Vagina (tissue), 2 donors: ENCODE data around the gene PCDHB12.
"Not testable (repeated sequence)": the region's sequence is repeated elsewhere in the genome, so short reads cannot be mapped to it uniquely, and the experiment has no call there.

Experiments used
- POLR2A ChIP-seq, 2 donors: fragments of 450-650 bp; IDR thresholded peaks; one replicate each; pipeline ENCODE4 v1.6.1; 2017; ENCODE audit warnings: antibody characterized with exemption in 2 of 2, mild to moderate bottlenecking in 2 of 2, moderate library complexity in 2 of 2
- POLR2AphosphoS5 ChIP-seq, 2 donors: sonication (generic); formaldehyde crosslinking; IDR thresholded peaks; one replicate each; pipeline ENCODE4 v1.9.0; 2017; ENCODE audit warnings: antibody characterized with exemption in 2 of 2, mild to moderate bottlenecking in 2 of 2, low read depth in 1 of 2; ENCODE audit not compliant: insufficient read depth in 1 of 2
- TF ChIP-seq, protein P1 (sequence below), 3 experiments: fragments of 450-650 bp in 2 of 3; fragments of 200-600 bp in 1 of 3; sonication (generic) in 1 of 3; IDR thresholded peaks; one replicate each; pipeline ENCODE4 v1.5.1; 2017 to 2019; ENCODE audit warnings: antibody characterized with exemption in 3 of 3, mild to moderate bottlenecking in 2 of 3, moderate library complexity in 2 of 3

DNA sequence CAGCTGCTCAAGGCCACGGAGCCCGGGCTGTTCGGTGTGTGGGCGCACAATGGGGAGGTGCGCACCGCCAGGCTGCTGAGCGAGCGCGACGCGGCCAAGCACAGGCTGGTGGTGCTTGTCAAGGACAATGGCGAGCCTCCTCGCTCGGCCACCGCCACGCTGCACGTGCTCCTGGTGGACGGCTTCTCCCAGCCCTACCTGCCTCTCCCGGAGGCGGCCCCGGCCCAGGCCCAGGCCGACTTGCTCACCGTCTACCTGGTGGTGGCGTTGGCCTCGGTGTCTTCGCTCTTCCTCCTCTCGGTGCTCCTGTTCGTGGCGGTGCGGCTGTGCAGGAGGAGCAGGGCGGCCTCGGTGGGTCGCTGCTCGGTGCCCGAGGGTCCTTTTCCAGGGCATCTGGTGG is 19.4 kb upstream of the PCDHB12 start:
- TF ChIP-seq POLR2A (IDR thresholded peaks at IDR 0.05); POLR2AphosphoS5 (IDR thresholded peaks at IDR 0.05; ENCODE audit: insufficient read depth in 1 of 2, low read depth in 1 of 2): not testable (repeated sequence)
- TF ChIP-seq, protein P1, sequence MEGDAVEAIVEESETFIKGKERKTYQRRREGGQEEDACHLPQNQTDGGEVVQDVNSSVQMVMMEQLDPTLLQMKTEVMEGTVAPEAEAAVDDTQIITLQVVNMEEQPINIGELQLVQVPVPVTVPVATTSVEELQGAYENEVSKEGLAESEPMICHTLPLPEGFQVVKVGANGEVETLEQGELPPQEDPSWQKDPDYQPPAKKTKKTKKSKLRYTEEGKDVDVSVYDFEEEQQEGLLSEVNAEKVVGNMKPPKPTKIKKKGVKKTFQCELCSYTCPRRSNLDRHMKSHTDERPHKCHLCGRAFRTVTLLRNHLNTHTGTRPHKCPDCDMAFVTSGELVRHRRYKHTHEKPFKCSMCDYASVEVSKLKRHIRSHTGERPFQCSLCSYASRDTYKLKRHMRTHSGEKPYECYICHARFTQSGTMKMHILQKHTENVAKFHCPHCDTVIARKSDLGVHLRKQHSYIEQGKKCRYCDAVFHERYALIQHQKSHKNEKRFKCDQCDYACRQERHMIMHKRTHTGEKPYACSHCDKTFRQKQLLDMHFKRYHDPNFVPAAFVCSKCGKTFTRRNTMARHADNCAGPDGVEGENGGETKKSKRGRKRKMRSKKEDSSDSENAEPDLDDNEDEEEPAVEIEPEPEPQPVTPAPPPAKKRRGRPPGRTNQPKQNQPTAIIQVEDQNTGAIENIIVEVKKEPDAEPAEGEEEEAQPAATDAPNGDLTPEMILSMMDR (IDR thresholded peaks at IDR 0.05), result not testable (repeated sequence)
